Measurements from ENCODE around the gene TMEM121B.

DNA sequence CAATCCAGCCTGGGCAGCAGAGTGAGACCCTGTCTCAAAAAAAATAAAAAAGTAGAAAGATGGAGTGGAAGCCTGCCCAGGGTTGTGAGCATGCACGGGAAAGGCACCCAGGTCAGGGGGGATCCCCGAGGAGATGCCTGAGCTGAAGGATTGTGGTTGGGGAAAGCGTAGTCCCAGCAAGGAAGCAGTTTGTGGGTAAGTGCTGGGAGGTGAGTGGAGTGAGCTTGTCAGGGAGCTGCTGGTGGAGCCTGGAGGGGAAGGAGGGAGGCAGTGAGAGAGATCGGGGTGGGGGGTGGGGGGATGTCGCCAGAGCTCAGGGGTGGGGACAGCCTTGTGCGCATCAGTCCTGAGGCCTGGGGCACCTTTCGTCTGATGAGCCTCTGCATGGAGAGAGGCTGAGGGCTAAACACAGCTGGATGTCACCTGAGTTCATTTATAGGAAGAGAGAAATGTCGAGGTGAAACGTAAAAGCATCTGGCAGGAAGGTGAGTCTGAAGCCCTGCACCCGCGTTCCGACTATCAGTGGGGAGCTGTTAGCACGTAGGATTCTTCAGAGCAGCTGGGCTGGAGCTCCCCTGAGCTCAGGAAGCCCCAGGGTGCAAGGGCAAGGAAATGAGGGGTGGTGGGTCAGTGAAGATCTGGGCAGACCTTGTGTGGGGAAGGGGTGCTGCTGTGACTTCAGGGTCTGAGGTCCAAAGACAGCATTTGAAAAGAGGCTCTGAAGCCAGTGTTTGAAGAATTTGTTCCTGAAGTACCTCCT lies 10.2 kb downstream of the TMEM121B start:
- TF ChIP-seq CTCF (IDR thresholded peaks at IDR 0.05; ENCODE audit: low read length) (no peak), EZH2 (IDR thresholded peaks at IDR 0.05; ENCODE audit: borderline replicate concordance, low read length) (no peak)
